Measurements from ENCODE around the gene ZNF362. TPM values are rescaled to one million over a fixed set of nuclear protein-coding genes. Genes with fewer than 3 reads are reported as not detected.

Gene ZNF362
- total RNA-seq, 1 donor from 2014 or later: 69.8 TPM

DNA sequence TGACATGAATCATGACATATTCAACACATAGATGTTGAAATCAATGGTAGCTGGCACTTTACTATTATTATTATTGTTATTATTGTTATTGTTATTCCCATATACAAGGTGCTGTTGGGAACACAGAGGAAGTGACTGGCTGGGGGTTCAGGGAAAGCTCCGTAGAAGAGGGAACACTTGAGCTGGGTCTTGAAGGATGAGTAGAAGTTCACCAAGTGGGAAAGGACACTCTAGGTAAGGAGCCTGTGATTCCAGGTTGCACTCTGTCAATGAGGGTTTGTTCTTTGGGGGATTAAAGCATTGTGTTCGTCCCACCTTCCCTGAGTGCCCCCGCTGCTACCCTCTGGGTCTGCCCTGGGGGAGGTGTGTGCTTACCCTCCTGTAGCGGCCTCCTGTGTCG lies 14.1 kb downstream of the ZNF362 start:
- TF ChIP-seq, protein P1, sequence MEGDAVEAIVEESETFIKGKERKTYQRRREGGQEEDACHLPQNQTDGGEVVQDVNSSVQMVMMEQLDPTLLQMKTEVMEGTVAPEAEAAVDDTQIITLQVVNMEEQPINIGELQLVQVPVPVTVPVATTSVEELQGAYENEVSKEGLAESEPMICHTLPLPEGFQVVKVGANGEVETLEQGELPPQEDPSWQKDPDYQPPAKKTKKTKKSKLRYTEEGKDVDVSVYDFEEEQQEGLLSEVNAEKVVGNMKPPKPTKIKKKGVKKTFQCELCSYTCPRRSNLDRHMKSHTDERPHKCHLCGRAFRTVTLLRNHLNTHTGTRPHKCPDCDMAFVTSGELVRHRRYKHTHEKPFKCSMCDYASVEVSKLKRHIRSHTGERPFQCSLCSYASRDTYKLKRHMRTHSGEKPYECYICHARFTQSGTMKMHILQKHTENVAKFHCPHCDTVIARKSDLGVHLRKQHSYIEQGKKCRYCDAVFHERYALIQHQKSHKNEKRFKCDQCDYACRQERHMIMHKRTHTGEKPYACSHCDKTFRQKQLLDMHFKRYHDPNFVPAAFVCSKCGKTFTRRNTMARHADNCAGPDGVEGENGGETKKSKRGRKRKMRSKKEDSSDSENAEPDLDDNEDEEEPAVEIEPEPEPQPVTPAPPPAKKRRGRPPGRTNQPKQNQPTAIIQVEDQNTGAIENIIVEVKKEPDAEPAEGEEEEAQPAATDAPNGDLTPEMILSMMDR (IDR thresholded peaks at IDR 0.05; ENCODE audit: partially characterized antibody, unreplicated experiment): no peak
- Mint-ChIP-seq H3K4me3 (ENCODE audit: unreplicated experiment) (peak overlapping the region; percentile 20), H3K4me1 (ENCODE audit: low read depth, unreplicated experiment) (peaks cover 52% of the 10 kb centered on the region), H3K9me3 (ENCODE audit: unreplicated experiment) (peaks cover 22% of the 10 kb centered on the region), H3K27me3 (ENCODE audit: unreplicated experiment) (peaks cover 11% of the 10 kb centered on the region), H3K27ac (ENCODE audit: unreplicated experiment) (peak overlapping the region; percentile 85), H3K36me3 (ENCODE audit: unreplicated experiment) (no peaks in the 10 kb centered on the region)
- no peak for DNase-seq

DNA sequence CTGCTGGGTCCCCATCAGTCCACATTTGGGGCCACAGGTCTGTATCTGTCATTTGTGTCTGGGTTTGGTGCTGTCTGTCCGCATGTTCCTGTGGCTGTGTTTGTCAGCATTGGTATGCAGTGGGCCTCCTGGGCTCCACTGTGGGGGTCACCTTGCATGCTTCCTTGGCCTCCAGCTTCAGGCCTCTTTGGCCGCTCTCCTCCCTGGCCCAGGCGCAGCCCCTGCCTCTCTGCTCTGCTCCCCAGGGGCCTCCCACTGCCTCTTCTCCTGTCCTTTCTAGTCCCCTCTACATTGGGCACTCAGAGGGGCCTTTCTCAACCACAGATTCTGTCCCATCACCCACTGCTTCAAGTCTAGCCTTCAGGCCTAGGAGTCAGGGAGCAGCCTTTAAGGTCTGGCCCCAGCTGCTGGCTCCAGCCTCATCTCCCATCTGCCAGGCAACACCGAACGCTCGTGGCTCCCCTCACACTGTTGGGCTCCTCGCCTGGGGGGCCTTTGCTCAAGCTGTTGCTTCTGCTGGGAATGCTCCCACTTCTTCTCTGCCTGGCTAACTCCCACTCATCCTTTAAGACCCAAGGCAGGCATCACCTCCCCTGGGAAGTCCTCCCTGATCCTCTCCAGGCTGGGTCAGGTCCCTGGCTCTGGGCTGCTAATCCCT lies 14.6 kb downstream of the ZNF362 start:
- H3K9me3 Mint-ChIP-seq (ENCODE audit: unreplicated experiment): peaks cover 22% of the 10 kb centered on the region
- TF ChIP-seq, protein P1 (IDR thresholded peaks at IDR 0.05; ENCODE audit: partially characterized antibody, unreplicated experiment): no peak
- peak overlapping the region; percentile 42 for H3K4me3 Mint-ChIP-seq (ENCODE audit: unreplicated experiment)
- peaks cover 11% of the 10 kb centered on the region for H3K27me3 Mint-ChIP-seq (ENCODE audit: unreplicated experiment)
- H3K27ac Mint-ChIP-seq (ENCODE audit: unreplicated experiment): peak overlapping the region; percentile 85
- H3K4me1 Mint-ChIP-seq (ENCODE audit: low read depth, unreplicated experiment): peaks cover 50% of the 10 kb centered on the region
- no peaks in the 10 kb centered on the region for H3K36me3 Mint-ChIP-seq (ENCODE audit: unreplicated experiment)
- no peak for DNase-seq

DNA sequence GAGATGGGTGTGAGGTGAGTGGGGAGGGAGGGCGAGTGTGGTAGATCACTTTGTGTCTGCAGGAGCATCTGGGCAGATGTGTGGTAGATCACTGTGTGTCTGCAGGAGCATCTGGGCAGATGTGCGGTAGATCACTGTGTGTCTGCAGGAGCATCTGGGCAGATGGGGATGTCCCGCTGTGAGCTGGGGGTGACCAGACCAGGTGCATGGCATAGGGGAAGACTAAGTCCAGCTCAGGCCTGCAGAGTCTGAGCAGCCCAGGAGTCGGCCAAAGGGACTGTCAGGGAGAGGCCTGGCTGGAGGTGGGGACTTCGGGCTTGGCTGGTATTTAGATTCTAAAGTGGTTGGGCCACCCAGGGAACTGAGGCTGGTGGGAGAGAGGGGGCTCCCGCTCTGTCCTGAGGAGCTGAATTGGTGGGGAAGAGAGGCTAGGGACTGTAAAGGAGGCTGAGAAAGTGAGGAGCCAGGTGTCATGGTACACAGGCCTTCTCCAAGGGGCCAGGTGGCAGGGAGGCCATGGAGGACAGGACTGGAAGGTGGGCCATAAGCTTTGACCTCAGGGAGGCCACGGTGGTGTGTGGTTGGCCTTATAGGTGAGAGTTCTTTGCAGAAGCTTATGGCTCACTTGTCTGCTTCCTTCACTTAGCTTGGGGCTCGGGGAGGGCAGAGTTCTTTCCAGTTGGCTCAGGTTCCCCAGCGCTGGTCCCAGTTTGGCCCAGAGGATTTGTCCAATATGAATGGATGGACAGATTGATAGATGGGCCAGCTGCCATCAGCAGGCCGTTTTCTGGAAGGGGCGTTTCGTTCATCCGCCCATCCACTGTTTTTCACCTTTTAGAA lies 15.6 kb downstream of the ZNF362 start:
- Mint-ChIP-seq H3K9me3 (ENCODE audit: unreplicated experiment) (peaks cover 23% of the 10 kb centered on the region), H3K4me3 (ENCODE audit: unreplicated experiment) (peak overlapping the region; percentile 42), H3K27ac (ENCODE audit: unreplicated experiment) (peak overlapping the region; percentile 85), H3K4me1 (ENCODE audit: low read depth, unreplicated experiment) (peaks cover 50% of the 10 kb centered on the region), H3K27me3 (ENCODE audit: unreplicated experiment) (peaks cover 13% of the 10 kb centered on the region), H3K36me3 (ENCODE audit: unreplicated experiment) (peaks cover 3% of the 10 kb centered on the region)
- no peak for DNase-seq
- TF ChIP-seq, protein P1 (IDR thresholded peaks at IDR 0.05; ENCODE audit: partially characterized antibody, unreplicated experiment): no peak

DNA sequence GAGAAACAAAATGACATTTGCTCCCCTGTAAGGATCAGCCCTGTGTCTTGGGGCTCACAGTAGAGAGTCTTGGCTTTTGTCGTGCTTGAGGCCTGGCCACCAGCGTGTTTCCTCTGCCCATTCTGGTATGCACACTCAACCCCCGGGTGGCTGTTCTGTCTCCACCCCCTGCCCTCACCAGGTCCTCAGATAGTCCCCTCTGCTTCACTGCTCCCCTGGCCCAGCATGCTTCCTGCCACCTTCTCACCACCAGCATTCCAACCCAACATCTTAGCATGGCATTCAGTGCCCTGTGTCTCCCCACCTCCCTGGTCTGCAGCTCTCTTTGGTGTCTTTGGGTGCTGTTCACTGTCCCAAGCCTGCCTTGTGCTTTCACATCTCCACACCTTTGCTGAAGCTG lies 16.2 kb downstream of the ZNF362 start:
- peaks cover 44% of the 10 kb centered on the region for H3K4me1 Mint-ChIP-seq (ENCODE audit: low read depth, unreplicated experiment)
- no peak for DNase-seq
- peaks cover 8% of the 10 kb centered on the region for H3K36me3 Mint-ChIP-seq (ENCODE audit: unreplicated experiment)
- TF ChIP-seq, protein P1 (IDR thresholded peaks at IDR 0.05; ENCODE audit: partially characterized antibody, unreplicated experiment): no peak
- peaks cover 24% of the 10 kb centered on the region for H3K9me3 Mint-ChIP-seq (ENCODE audit: unreplicated experiment)
- H3K27me3 Mint-ChIP-seq (ENCODE audit: unreplicated experiment): peaks cover 13% of the 10 kb centered on the region
- H3K27ac Mint-ChIP-seq (ENCODE audit: unreplicated experiment): peak overlapping the region; percentile 5
- H3K4me3 Mint-ChIP-seq (ENCODE audit: unreplicated experiment): peak overlapping the region; percentile 13

DNA sequence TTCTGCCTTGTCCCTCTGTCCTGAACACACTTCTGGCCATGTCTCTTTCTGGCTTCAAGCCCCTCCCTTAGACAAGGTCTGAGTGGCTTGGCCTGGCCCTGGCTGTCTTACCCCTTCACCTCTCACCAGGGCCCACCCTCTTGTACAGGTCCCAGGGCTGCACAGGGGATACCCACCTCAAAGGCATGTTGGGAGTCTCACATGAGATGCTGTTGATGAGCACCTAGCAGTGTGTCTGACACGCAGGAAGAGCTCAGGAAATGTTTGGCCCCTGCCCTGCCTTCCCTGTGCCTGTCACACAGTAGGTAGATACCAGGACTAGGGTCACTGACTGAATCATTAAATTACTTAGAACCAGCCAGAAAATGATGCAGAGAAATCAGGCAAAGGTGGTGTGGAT lies 16.6 kb downstream of the ZNF362 start:
- Mint-ChIP-seq H3K4me1 (ENCODE audit: low read depth, unreplicated experiment) (peaks cover 40% of the 10 kb centered on the region), H3K9me3 (ENCODE audit: unreplicated experiment) (peaks cover 24% of the 10 kb centered on the region), H3K27me3 (ENCODE audit: unreplicated experiment) (peaks cover 13% of the 10 kb centered on the region), H3K36me3 (ENCODE audit: unreplicated experiment) (peaks cover 8% of the 10 kb centered on the region), H3K27ac (ENCODE audit: unreplicated experiment) (peak overlapping the region; percentile 5), H3K4me3 (ENCODE audit: unreplicated experiment) (peak overlapping the region; percentile 13)
- TF ChIP-seq, protein P1 (IDR thresholded peaks at IDR 0.05; ENCODE audit: partially characterized antibody, unreplicated experiment): no peak
- no peak for DNase-seq

Measured in glutamatergic neuron (in vitro differentiated cells).